ENCODE data around the gene FAM217B. TPM values are rescaled to one million over a fixed set of nuclear protein-coding genes. Genes with fewer than 3 reads are reported as not detected.
A peak's percentile ranks its signal among the peaks of the same experiment; 100 is the strongest.

FAM217B gene
- total RNA-seq, 1 donor from 2014 or later, result 20.6 TPM

GRCh38 chr20:59925899-59926298 is 14.3 kb upstream of the FAM217B start:
- FAIRE-seq (no peak), DNase-seq (ENCODE audit: low read depth) (no peak)
- no peaks in the 10 kb centered on the region for H4K20me1 ChIP-seq (ENCODE audit: insufficient read depth, low read length)
- no peaks in the 10 kb centered on the region for H3K79me2 ChIP-seq (ENCODE audit: insufficient read depth, low read length)
- no peak overlapping the region for H3K27ac Mint-ChIP-seq (ENCODE audit: unreplicated experiment)
- no peaks in the 10 kb centered on the region for H3K9me3 Mint-ChIP-seq (ENCODE audit: unreplicated experiment)
- no peak overlapping the region for H3K4me3 Mint-ChIP-seq (ENCODE audit: unreplicated experiment)
- H3K9me3 ChIP-seq (ENCODE audit: insufficient read depth, low read depth, low read length), result no peaks in the 10 kb centered on the region
- H3K27me3 Mint-ChIP-seq (ENCODE audit: low read depth, unreplicated experiment), result no peaks in the 10 kb centered on the region
- no peak overlapping the region for H2AFZ ChIP-seq (ENCODE audit: low read depth, low read length)
- no peak overlapping the region for H3K27ac ChIP-seq (ENCODE audit: low read depth, low read length)
- H3K36me3 ChIP-seq (ENCODE audit: insufficient read depth, low read length), result no peaks in the 10 kb centered on the region
- no peak overlapping the region for H3K4me3 ChIP-seq (ENCODE audit: insufficient read depth, low read depth, low read length)
- H3K27me3 ChIP-seq (ENCODE audit: insufficient read depth, low read length), result no peaks in the 10 kb centered on the region
- H3K4me1 Mint-ChIP-seq (ENCODE audit: low read depth, unreplicated experiment), result peaks cover 3% of the 10 kb centered on the region
- no peak for TF ChIP-seq CTCF (IDR thresholded peaks at IDR 0.05; ENCODE audit: insufficient read depth, low read depth, low read length)
- no peak for TF ChIP-seq EZH2 (IDR thresholded peaks at IDR 0.05; ENCODE audit: insufficient read depth, low read length)
- H3K4me2 ChIP-seq (ENCODE audit: low read length), result no peak overlapping the region
- H3K36me3 Mint-ChIP-seq (ENCODE audit: low read depth, unreplicated experiment), result no peaks in the 10 kb centered on the region
- H3K4me1 ChIP-seq (ENCODE audit: insufficient read depth, low read length), result no peaks in the 10 kb centered on the region
- no peak overlapping the region for H3K9ac ChIP-seq (ENCODE audit: low read length)

DNA sequence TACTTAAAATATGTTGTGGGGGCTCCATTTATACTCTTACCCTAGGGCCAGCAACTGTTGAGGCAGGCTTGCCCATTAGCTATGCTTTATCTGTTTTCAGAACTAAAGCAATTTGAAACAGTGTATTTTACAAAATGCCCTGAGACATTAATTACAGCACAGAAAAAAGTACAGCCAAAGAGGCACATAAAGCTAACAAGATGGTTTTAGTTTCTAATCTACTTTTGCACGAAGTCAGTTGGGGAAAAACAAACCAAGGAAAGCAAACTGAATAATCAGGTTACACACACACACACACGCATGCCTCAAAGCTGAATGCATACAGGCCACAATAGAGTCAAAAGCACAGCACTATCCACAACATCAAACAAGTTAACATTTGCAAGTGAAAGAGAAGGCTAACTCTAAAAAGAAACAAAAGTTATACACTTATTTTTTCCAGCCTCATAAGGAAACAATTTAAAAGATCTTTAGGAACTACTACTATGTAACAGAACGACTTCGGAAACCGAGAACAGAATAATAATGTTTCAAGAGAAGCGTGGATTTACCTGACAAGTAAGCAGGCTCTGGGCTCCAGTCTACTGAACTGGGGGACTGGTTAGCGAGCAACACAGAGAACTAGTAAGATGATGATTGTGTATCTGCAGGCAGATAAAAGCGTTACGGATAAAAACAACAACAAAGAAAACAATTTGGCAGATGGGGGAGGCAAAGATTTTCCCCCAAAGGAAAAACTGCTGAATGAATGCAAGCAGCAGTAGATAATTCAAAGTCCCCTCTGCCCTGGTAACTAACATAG is 8.5 kb upstream of the FAM217B start:
- H3K27me3 ChIP-seq (ENCODE audit: insufficient read depth, low read length), result no peaks in the 10 kb centered on the region
- no peaks in the 10 kb centered on the region for H3K9me3 Mint-ChIP-seq (ENCODE audit: unreplicated experiment)
- H3K4me1 Mint-ChIP-seq (ENCODE audit: low read depth, unreplicated experiment), result no peaks in the 10 kb centered on the region
- no peaks in the 10 kb centered on the region for H3K79me2 ChIP-seq (ENCODE audit: insufficient read depth, low read length)
- H3K27me3 Mint-ChIP-seq (ENCODE audit: low read depth, unreplicated experiment), result no peaks in the 10 kb centered on the region
- H3K27ac ChIP-seq (ENCODE audit: low read depth, low read length), result no peak overlapping the region
- no peaks in the 10 kb centered on the region for H3K9me3 ChIP-seq (ENCODE audit: insufficient read depth, low read depth, low read length)
- peak overlapping the region; percentile 70 for H3K4me3 Mint-ChIP-seq (ENCODE audit: unreplicated experiment)
- H3K36me3 Mint-ChIP-seq (ENCODE audit: low read depth, unreplicated experiment), result no peaks in the 10 kb centered on the region
- DNase-seq (ENCODE audit: low read depth) (no peak), FAIRE-seq (no peak)
- H3K27ac Mint-ChIP-seq (ENCODE audit: unreplicated experiment), result no peak overlapping the region
- no peak overlapping the region for H2AFZ ChIP-seq (ENCODE audit: low read depth, low read length)
- H3K4me3 ChIP-seq (ENCODE audit: insufficient read depth, low read depth, low read length), result no peak overlapping the region
- H3K9ac ChIP-seq (ENCODE audit: low read length), result no peak overlapping the region
- peaks cover 3% of the 10 kb centered on the region for H3K4me1 ChIP-seq (ENCODE audit: insufficient read depth, low read length)
- no peak overlapping the region for H3K4me2 ChIP-seq (ENCODE audit: low read length)
- H3K36me3 ChIP-seq (ENCODE audit: insufficient read depth, low read length), result no peaks in the 10 kb centered on the region
- no peaks in the 10 kb centered on the region for H4K20me1 ChIP-seq (ENCODE audit: insufficient read depth, low read length)
- no peak for TF ChIP-seq CTCF (IDR thresholded peaks at IDR 0.05; ENCODE audit: insufficient read depth, low read depth, low read length)
- TF ChIP-seq EZH2 (IDR thresholded peaks at IDR 0.05; ENCODE audit: insufficient read depth, low read length), result no peak

Data from astrocyte (in vitro differentiated cells and primary cell).